Stimulated activated CD4-positive, alpha-beta T cell treated with anti-CD3 and anti-CD28 coated beads, Interleukin-1b, Interleukin-23, amount 100 ng/mL, for 24 hours (primary cell): ENCODE data around the gene IGFN1.
"Not testable (repeated sequence)": the region's sequence is repeated elsewhere in the genome, so short reads cannot be mapped to it uniquely, and the experiment has no call there.

Experiments
- DNase-seq, 4 experiments: peaks; one replicate each; pipeline ENCODE4 v3.0.0-alpha.2; 2020; ENCODE audit warnings: low read depth in 4 of 4, low spot score in 1 of 4

The IGFN1 gene

DNA sequence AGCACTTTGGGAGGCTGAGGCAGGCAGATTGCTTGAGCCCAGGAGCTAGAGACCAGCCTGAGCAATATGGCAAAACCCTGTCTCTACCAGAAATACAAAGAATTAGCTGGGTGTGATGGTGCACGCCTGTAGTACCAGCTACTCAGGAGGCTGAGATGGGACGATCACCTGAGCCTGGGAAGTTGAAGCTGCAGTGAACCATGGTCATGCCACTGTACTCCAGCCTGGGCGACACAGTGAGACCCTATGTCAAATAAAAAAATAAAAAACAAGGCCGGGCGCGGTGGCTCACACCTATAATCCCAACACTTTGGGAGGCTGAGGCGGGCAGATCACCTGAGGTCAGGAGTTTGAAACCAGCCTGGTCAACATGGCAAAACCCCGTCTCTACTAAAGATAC lies 27.6 kb upstream of the IGFN1 start:
- not testable (repeated sequence) for DNase-seq

DNA sequence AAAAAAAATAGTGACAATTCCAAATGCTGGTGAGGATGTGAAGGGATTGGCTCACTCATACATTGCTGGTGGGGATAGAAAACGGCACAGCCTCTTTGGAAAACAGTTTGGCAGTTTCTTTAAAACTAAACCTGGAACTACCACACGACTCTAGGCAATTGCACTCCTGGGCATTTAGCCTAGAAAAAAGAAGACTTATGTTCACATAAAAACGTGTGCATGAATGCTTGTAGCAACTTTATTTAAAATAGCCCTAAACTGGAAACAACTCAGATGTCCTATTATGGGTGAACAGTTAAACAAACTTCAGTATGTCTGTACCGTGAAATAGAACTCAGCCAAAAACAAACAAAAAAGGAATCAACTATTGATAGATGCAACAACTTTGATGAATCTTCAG lies 26.9 kb upstream of the IGFN1 start:
- no peak for DNase-seq

GRCh38 chr1:201164645-201165044 lies 26.0 kb upstream of the IGFN1 start:
- no peak for DNase-seq

- DNase-seq, result no peak
Measured at GRCh38 chr1:201167041-201167991, 23.3 kb upstream of the IGFN1 start.

GRCh38 chr1:201169203-201169602 lies 21.4 kb upstream of the IGFN1 start:
- DNase-seq, result no peak

DNA sequence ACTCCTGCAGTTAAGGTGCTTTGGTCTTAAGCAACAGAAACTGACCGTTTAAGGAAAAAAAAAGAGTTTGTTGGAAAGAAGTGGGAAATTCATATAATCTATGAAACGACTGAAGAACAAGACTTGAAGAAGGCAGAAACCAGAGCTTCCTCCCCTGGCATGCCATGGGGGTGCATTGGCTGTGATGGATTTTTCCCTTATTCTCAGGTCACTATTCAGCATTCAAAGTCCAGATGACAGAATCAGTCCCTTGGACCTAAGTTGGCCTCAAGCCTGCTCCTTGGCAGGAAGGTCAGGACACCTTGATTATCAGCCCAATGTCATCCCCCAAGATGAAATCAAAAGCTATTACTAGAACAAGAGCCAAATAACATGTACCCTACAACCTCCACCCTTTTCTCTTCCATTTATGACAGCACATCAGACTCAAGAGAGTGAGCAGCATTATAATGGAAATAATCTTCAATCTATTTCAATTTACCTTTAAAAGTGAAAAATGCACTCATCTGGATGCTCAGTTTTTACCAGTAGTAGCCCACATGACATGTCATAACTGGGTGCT lies 20.6 kb upstream of the IGFN1 start:
- DNase-seq, result no peak

GRCh38 chr1:201170533-201171062 lies 20.0 kb upstream of the IGFN1 start:
- DNase-seq, result peak; percentile 31 to 72 (median 52)

- DNase-seq, result peak in 2 of 4 experiments; percentile 43 to 51
Measured at GRCh38 chr1:201171063-201172036, 19.3 kb upstream of the IGFN1 start.

- no peak for DNase-seq
Measured at GRCh38 chr1:201172326-201172725, 18.3 kb upstream of the IGFN1 start.

GRCh38 chr1:201172999-201173610 lies 17.5 kb upstream of the IGFN1 start:
- no peak for DNase-seq

- no peak for DNase-seq
Measured at GRCh38 chr1:201173736-201174135, 16.9 kb upstream of the IGFN1 start.

DNA sequence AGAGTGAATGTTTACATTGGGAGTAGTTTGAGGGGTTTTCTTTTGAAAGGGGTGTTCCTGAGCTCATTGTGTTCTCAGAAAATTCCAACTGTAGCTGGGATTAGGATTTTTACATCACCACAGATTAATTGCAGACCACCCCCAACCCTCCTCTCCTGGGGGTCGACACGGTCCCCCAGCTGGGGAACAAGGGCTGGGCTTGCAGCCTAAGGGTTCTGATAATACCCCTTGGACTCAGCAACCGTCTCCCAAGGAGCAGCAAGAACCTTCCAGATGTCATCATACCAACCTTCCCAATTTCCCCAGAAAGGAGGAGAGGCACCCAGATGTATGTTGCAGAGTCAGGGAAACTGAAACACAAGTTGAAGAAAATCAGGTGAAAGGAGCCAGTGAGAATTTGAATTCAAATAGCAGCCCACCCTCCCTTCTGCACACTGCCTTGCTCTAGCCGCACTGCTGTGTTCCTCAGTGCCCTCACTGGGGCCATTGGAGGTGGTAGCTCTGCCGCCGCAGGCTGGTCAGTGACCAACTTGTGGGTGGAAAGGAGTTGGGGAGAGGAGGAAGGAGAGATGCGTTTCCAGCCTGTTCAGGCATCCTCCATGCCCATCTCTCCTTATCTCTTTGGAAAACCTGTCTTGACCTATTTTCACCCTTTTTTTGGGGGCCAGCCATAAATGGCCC lies 14.7 kb upstream of the IGFN1 start:
- DNase-seq, result no peak

DNA sequence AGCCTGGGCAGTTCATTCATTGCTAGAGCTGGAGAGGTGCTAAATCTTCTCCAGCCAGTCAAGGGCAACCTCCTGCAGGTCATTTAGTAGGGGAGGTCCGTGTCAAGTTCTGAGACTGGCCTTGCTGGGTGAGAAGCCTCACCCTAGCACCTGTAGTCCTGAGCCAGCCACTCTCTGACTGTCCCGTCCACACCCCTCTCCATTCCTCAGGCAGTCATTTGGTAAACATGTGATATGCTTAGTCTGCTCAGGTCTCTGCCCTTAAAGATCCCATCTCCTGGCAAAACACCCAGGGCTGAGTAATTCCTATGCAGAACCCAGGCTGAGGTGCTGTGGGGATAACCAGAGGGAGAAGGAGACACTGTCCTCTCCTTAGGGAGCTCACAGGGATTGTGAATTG lies 13.7 kb upstream of the IGFN1 start:
- DNase-seq, result no peak

GRCh38 chr1:201178718-201179117 lies 11.9 kb upstream of the IGFN1 start:
- DNase-seq, result no peak

DNA sequence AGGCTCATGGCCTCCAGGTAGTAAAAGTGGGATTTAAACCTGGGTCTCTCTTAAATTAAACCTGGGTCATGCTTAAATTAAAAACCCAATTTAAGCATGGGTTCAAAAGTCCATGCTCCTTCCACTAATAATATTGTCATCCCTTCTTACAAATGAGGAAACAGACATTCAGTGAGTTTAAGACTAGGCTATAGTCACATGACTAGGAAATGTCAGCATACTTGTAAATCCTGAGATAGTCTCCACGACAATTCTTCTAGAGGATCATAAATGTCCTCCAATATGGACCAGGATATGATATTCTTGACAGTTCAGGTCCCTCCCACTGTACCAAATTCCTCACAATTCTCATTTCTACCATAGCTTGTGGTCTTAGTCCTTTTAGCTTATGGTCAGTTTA lies 10.5 kb upstream of the IGFN1 start:
- no peak for DNase-seq

- no peak for DNase-seq
Measured at GRCh38 chr1:201180901-201181300, 9.7 kb upstream of the IGFN1 start.

GRCh38 chr1:201181323-201181722 lies 9.3 kb upstream of the IGFN1 start:
- DNase-seq, result no peak

GRCh38 chr1:201181726-201182125 lies 8.9 kb upstream of the IGFN1 start:
- no peak for DNase-seq

GRCh38 chr1:201183209-201183608 lies 7.4 kb upstream of the IGFN1 start:
- DNase-seq, result no peak

DNA sequence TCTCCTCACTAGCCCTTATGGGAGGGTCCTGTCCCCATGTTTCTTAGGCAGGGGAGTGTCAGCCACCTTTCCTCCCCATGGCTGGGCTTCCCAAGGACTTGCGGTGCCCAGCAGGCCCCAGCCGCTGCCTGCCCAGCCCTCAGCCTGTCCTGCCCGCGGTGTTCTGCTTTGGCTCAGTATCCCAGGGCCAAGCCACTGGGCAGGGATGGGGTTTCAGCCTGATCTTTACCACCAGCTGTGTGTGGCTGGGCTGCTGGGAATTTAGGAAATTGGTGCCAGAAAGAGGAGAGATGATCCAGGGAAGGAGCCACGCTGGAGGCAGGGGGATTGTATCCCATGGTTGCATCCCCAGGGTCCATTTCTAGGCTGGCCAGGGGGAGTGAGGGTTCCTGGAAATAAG lies 6.9 kb upstream of the IGFN1 start:
- DNase-seq, result no peak
